Osteocyte (in vitro differentiated cells): ENCODE measurements around the gene WBP1L. TPM values are rescaled to one million over a fixed set of nuclear protein-coding genes. Genes with fewer than 3 reads are reported as not detected.
"Not testable (repeated sequence)": the region's sequence is repeated elsewhere in the genome, so short reads cannot be mapped to it uniquely, and the experiment has no call there.

ENCODE experiments used
- DNase-seq: peaks from one replicate; pipeline ENCODE4 v3.0.0; 2021; ENCODE audit warnings: mixed read lengths; ENCODE audit not compliant: unreplicated experiment; ENCODE audit errors: extremely low spot score
- H3K27ac Mint-ChIP-seq: one replicate; pipeline ENCODE4 v1.8.0; 2021; ENCODE audit warnings: mild to moderate bottlenecking, mixed read lengths; ENCODE audit not compliant: unreplicated experiment
- H3K27me3 Mint-ChIP-seq: one replicate; pipeline ENCODE4 v1.8.0; 2021; ENCODE audit warnings: mixed read lengths; ENCODE audit not compliant: unreplicated experiment
- H3K36me3 Mint-ChIP-seq: one replicate; pipeline ENCODE4 v1.8.0; 2021; ENCODE audit warnings: mixed read lengths; ENCODE audit not compliant: unreplicated experiment
- H3K4me1 Mint-ChIP-seq: one replicate; pipeline ENCODE4 v1.8.0; 2021; ENCODE audit warnings: mixed read lengths; ENCODE audit not compliant: unreplicated experiment
- H3K4me3 Mint-ChIP-seq: one replicate; pipeline ENCODE4 v1.8.0; 2021; ENCODE audit warnings: mild to moderate bottlenecking, moderate library complexity, mixed read lengths; ENCODE audit not compliant: unreplicated experiment
- H3K9me3 Mint-ChIP-seq: one replicate; pipeline ENCODE4 v1.8.0; 2021; ENCODE audit warnings: mixed read lengths; ENCODE audit not compliant: unreplicated experiment
- CTCF ChIP-seq: fragments of 200-600 bp; sonication (generic); IDR thresholded peaks from 2 replicates; pipeline ENCODE4 v1.5.0; 2021; ENCODE audit warnings: antibody characterized with exemption, mild to moderate bottlenecking, moderate library complexity
- long read RNA-seq: library from polyadenylated mRNA; unstranded; transcript quantifications from one replicate; pipeline ENCODE4 v2.0.0, GENCODE V29; 2021
- total RNA-seq: library from RNA; stranded (reverse); gene quantifications from 2 replicates; pipeline ENCODE4 v1.2.1, GENCODE V29; 2021

WBP1L gene
- total RNA-seq = 66.7 and 68.7 TPM in 2 replicates
- long read RNA-seq, full-length matches to known transcripts = 38 of 111 reads
- long read RNA-seq, partial matches to known transcripts = 68 of 111 reads
- long read RNA-seq, other reads (novel, unspliced or antisense) = 5 of 111 reads

GRCh38 chr10:102743588-102744373, at the start of gene WBP1L:
Gene WBP1L (plus strand): TSS chr10:102743948. CDS start chr10:102744054, 106 bp downstream.
- TF ChIP-seq CTCF = no peak
- peaks cover 2% of the 10 kb centered on the region for H3K36me3 Mint-ChIP-seq
- peak within 1 kb of the TSS; percentile 87 for H3K27ac Mint-ChIP-seq
- H3K9me3 Mint-ChIP-seq = no peaks in the 10 kb centered on the region
- H3K4me3 Mint-ChIP-seq = peak within 1 kb of the TSS; percentile 96
- H3K27me3 Mint-ChIP-seq = no peaks in the 10 kb centered on the region
- DNase-seq = peak; percentile 97
- peaks cover 38% of the 10 kb centered on the region for H3K4me1 Mint-ChIP-seq

GRCh38 chr10:102695401-102695800, 48.3 kb upstream of the WBP1L start:
- H3K9me3 Mint-ChIP-seq, DNase-seq, H3K27ac Mint-ChIP-seq, H3K4me1 Mint-ChIP-seq, H3K27me3 Mint-ChIP-seq, H3K4me3 Mint-ChIP-seq: not testable (repeated sequence)
- peaks cover 36% of the 10 kb centered on the region for H3K36me3 Mint-ChIP-seq

- H3K27ac Mint-ChIP-seq = no peak overlapping the region
- no peaks in the 10 kb centered on the region for H3K9me3 Mint-ChIP-seq
- peaks cover 1% of the 10 kb centered on the region for H3K4me1 Mint-ChIP-seq
- no peak for DNase-seq
- H3K36me3 Mint-ChIP-seq = peaks cover 34% of the 10 kb centered on the region
- H3K4me3 Mint-ChIP-seq = no peak overlapping the region
- no peak for TF ChIP-seq CTCF
- no peaks in the 10 kb centered on the region for H3K27me3 Mint-ChIP-seq
These were observed 47.0 kb upstream of the WBP1L start for GRCh38 chr10:102696736-102697135.

GRCh38 chr10:102698894-102699293, 44.9 kb upstream of the WBP1L start:
- no peak for DNase-seq
- Mint-ChIP-seq H3K9me3 (no peaks in the 10 kb centered on the region), H3K4me1 (peaks cover 1% of the 10 kb centered on the region), H3K4me3 (no peak overlapping the region), H3K27ac (no peak overlapping the region), H3K27me3 (no peaks in the 10 kb centered on the region), H3K36me3 (peaks cover 33% of the 10 kb centered on the region)
- TF ChIP-seq CTCF = no peak

- H3K27ac Mint-ChIP-seq = no peak overlapping the region
- DNase-seq = no peak
- H3K36me3 Mint-ChIP-seq = peaks cover 36% of the 10 kb centered on the region
- H3K9me3 Mint-ChIP-seq = no peaks in the 10 kb centered on the region
- H3K4me3 Mint-ChIP-seq = no peak overlapping the region
- H3K27me3 Mint-ChIP-seq = no peaks in the 10 kb centered on the region
- peaks cover 13% of the 10 kb centered on the region for H3K4me1 Mint-ChIP-seq
- TF ChIP-seq CTCF = no peak
These were observed 42.5 kb upstream of the WBP1L start for GRCh38 chr10:102701272-102701671.
